SK-N-SH (cell line): ENCODE measurements around the gene SEMA3B.
"Not testable (repeated sequence)": the region's sequence is repeated elsewhere in the genome, so short reads cannot be mapped to it uniquely, and the experiment has no call there.

Experiments
- CTCF ChIP-seq: fragments of 200-600 bp; sonication (generic); IDR thresholded peaks from 2 replicates; pipeline ENCODE4 v1.6.1; 2017; ENCODE audit warnings: antibody characterized with exemption, mild to moderate bottlenecking, moderate library complexity
- ELF1 ChIP-seq: IDR thresholded peaks from 2 replicates; pipeline ENCODE4 v1.4.0; 2012
- RAD21 ChIP-seq: IDR thresholded peaks from 2 replicates; pipeline ENCODE4 v1.6.1; 2012; ENCODE audit warnings: mild to moderate bottlenecking, low read length
- ZBTB33 ChIP-seq: IDR thresholded peaks from 2 replicates; pipeline ENCODE4 v1.4.0; 2012; ENCODE audit warnings: low read depth, borderline replicate concordance

- TF ChIP-seq CTCF, RAD21, ELF1, ZBTB33: not testable (repeated sequence)
These were observed 6.7 kb upstream of the SEMA3B start for GRCh38 chr3:50262200-50262599.
